OCI-LY3 (cell line): ENCODE data around the gene CD274.

Source experiments
- H2AFZ ChIP-seq: fragments of 200-600, 300-600 bp; shearing (Covaris generic); 2 replicates; pipeline ENCODE4 v1.6.0; 2014; ENCODE audit warnings: antibody characterized with exemption, low read depth, low read length
- H3K27ac ChIP-seq: fragments of 200-600, 300-600 bp; sonication (generic); 2 replicates; pipeline ENCODE4 v1.5.1; 2014; ENCODE audit warnings: mild to moderate bottlenecking, low read length, moderate library complexity, mixed read lengths
- H3K27me3 ChIP-seq: fragments of 200-600, 300-600 bp; sonication (generic); 2 replicates; pipeline ENCODE4 v1.6.1; 2014; ENCODE audit warnings: low read depth, low read length, mixed read lengths
- H3K36me3 ChIP-seq: fragments of 200-600, 300-600 bp; sonication (generic); replicated peaks from 2 replicates; pipeline ENCODE3; 2014; ENCODE audit warnings: low read depth, low read length, mixed read lengths
- H3K4me1 ChIP-seq: fragments of 300-600, 200-600 bp; sonication (generic); 2 replicates; pipeline ENCODE4 v1.6.1; 2014; ENCODE audit warnings: low read length, mixed read lengths
- H3K4me2 ChIP-seq: fragments of 200-600, 300-600 bp; sonication (generic); 2 replicates; pipeline ENCODE4 v1.6.1; 2014; ENCODE audit warnings: low read length, mixed read lengths
- H3K4me3 ChIP-seq: fragments of 300-600, 200-600 bp; sonication (generic); 2 replicates; pipeline ENCODE4 v1.5.1; 2014; ENCODE audit warnings: antibody characterized with exemption, mild to moderate bottlenecking, low read length, moderate library complexity
- H3K79me2 ChIP-seq: fragments of 300-600, 200-600 bp; shearing (Covaris generic); 2 replicates; pipeline ENCODE4 v1.6.1; 2014; ENCODE audit warnings: mild to moderate bottlenecking, low read length, mixed read lengths
- H3K9ac ChIP-seq: fragments of 300-600, 200-600 bp; shearing (Covaris generic); 2 replicates; pipeline ENCODE4 v1.6.0; 2014; ENCODE audit warnings: mild to moderate bottlenecking, low read length, moderate library complexity
- H3K9me3 ChIP-seq: fragments of 200-600, 300-600 bp; shearing (Covaris generic); 2 replicates; pipeline ENCODE4 v1.6.1; 2014; ENCODE audit warnings: low read length, mixed read lengths; ENCODE audit not compliant: insufficient read depth
- H4K20me1 ChIP-seq: fragments of 200-600, 300-600 bp; sonication (generic); 2 replicates; pipeline ENCODE4 v1.6.1; 2016; ENCODE audit warnings: low read length, mixed read lengths; ENCODE audit not compliant: insufficient read depth
- EZH2phosphoT487 ChIP-seq: fragments of 200-600 bp; shearing (Covaris generic); IDR thresholded peaks from 2 replicates; pipeline ENCODE4 v1.6.1; 2018; ENCODE audit warnings: antibody characterized with exemption, mixed run types, low read depth
- TF ChIP-seq, protein P1 (sequence below): fragments of 200-600, 300-600 bp; sonication (generic); IDR thresholded peaks from 2 replicates; pipeline ENCODE4 v1.5.1; 2014; ENCODE audit warnings: antibody characterized with exemption, low read length, low read depth

CD274 gene

DNA sequence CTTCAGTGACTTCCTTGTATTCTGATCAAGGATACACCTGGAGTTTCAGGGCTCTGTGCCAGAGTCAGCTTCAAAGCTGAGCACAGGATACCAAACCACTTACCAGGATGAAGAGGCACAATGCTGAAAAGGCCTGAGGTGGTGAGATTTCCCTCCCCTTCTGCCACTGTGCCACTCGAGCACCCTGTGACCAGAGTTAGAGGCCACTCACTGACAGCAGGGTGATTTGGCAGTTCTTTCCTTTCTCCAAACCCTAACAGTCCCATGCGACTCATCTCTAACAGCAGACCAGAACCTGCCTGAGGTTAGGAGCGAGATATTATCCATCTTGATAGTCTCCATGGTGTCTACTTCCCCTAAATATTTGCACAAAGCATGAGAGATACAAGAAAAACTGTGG is 14.4 kb upstream of the CD274 start:
- no peak overlapping the region for H3K4me2 ChIP-seq
- no peak overlapping the region for H3K9ac ChIP-seq
- H3K4me1 ChIP-seq, result peaks cover 29% of the 10 kb centered on the region
- no peak overlapping the region for H3K4me3 ChIP-seq
- no peak overlapping the region for H2AFZ ChIP-seq
- no peaks in the 10 kb centered on the region for H3K27me3 ChIP-seq
- H4K20me1 ChIP-seq, result no peaks in the 10 kb centered on the region
- H3K36me3 ChIP-seq, result peaks cover 24% of the 10 kb centered on the region
- H3K79me2 ChIP-seq, result peaks cover 11% of the 10 kb centered on the region
- H3K9me3 ChIP-seq, result no peaks in the 10 kb centered on the region
- TF ChIP-seq, protein P1, sequence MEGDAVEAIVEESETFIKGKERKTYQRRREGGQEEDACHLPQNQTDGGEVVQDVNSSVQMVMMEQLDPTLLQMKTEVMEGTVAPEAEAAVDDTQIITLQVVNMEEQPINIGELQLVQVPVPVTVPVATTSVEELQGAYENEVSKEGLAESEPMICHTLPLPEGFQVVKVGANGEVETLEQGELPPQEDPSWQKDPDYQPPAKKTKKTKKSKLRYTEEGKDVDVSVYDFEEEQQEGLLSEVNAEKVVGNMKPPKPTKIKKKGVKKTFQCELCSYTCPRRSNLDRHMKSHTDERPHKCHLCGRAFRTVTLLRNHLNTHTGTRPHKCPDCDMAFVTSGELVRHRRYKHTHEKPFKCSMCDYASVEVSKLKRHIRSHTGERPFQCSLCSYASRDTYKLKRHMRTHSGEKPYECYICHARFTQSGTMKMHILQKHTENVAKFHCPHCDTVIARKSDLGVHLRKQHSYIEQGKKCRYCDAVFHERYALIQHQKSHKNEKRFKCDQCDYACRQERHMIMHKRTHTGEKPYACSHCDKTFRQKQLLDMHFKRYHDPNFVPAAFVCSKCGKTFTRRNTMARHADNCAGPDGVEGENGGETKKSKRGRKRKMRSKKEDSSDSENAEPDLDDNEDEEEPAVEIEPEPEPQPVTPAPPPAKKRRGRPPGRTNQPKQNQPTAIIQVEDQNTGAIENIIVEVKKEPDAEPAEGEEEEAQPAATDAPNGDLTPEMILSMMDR, result no peak
- TF ChIP-seq EZH2phosphoT487, result no peak
- H3K27ac ChIP-seq, result no peak overlapping the region

DNA sequence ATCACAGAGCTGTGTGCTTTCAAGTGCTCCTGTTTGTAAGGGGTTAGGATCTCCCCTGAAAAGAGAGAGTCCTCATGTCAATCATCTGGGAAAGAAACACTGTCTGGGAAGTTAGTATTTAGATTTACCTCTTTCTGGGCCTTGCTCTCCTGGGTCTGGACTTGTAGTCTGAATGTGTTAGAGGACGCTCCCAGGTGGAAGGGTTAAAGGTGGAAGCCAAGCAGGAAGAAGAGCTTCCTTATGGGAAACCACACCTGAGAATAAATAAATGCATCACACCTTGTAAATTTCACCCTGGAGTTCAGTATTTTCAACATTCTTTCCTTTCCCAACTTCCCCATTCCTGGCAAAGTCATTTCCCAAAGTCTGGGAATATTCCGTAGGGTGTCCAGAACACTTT is 13.9 kb upstream of the CD274 start:
- Histone ChIP-seq H3K36me3 (peaks cover 23% of the 10 kb centered on the region), H3K27ac (no peak overlapping the region), H3K27me3 (no peaks in the 10 kb centered on the region), H3K79me2 (peaks cover 11% of the 10 kb centered on the region), H3K4me2 (peak overlapping the region; percentile 96), H3K9me3 (no peaks in the 10 kb centered on the region), H2AFZ (no peak overlapping the region), H3K4me1 (peaks cover 31% of the 10 kb centered on the region), H3K4me3 (peak overlapping the region; percentile 82), H4K20me1 (no peaks in the 10 kb centered on the region), H3K9ac (peak overlapping the region; percentile 87)
- no peak for TF ChIP-seq EZH2phosphoT487
- TF ChIP-seq, protein P1, result no peak

DNA sequence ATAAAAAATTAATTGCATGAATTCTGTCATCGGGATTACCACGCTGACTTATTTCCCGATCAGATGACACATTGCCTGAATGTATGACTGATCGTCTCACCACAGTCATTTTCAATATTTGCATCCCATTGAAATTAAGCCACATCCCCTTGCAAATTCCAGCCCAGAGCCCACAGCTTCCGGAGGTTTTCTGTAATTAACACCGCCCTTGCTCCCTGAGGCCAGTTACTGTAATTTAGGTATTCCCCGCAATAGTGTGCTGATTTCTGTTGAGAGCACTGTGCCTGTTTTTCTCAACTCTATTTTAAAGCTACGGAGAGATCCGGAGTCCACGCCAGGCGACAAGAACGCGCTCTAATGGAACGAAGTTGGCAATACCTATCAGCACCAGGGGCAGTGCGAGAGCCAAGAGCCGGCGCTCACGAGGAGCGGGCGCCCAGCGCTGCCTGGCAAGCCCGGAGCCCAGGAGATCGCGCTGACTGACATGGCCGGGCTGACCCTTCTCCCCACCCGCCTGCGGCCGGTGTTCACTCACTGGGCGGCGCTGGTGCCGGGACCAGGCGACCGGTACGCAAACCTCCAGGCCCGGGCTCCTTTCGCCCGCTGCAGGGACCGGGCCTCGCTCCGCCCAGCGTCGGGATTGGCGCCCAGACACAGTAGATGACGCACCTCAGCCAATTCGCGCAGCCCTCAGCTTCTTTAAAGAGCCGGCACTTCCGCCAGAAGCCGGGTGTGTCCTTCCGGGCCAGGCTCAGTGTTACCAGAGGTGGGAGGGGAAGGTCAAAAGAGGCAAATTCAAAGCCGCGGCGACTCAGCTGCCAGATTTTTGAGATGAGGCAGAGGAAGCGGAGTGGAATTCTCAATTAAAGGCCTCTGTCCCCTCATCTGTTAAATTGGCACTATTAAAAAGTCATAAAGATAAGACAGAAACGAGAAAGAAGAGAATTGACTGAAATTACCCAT is 12.8 kb upstream of the CD274 start, which contains the start of gene PLGRKT:
Gene PLGRKT, minus strand, starts transcription at position 672 of the 963 bp plus-strand sequence. CDS start 5,948 bp downstream, outside the sequence.
- Histone ChIP-seq H3K4me2 (peak within 1 kb of the TSS; percentile 96), H3K27ac (peak within 1 kb of the TSS; percentile 94), H3K79me2 (peaks cover 11% of the 10 kb centered on the region), H3K4me3 (peak within 1 kb of the TSS; percentile 82), H3K36me3 (peaks cover 16% of the 10 kb centered on the region), H3K27me3 (no peaks in the 10 kb centered on the region), H4K20me1 (no peaks in the 10 kb centered on the region), H3K9me3 (no peaks in the 10 kb centered on the region), H3K9ac (peak within 1 kb of the TSS; percentile 87), H2AFZ (peak within 1 kb of the TSS; percentile 57), H3K4me1 (peaks cover 33% of the 10 kb centered on the region)
- TF ChIP-seq, protein P1, result peak; percentile 24; the same call in 1 of the 2 replicates
- no peak for TF ChIP-seq EZH2phosphoT487
